Activated naive CD4-positive, alpha-beta T cell (primary cell): Measurements from ENCODE around the gene MSI2.

Experiments used
- DNase-seq, 4 experiments: peaks; one replicate each; lab custom pipeline; 2025; lab: John Stamatoyannopoulos, UW

MSI2 gene

GRCh38 chr17:57439651-57440050, 183.3 kb downstream of the MSI2 start:
- DNase-seq: no peak

DNA sequence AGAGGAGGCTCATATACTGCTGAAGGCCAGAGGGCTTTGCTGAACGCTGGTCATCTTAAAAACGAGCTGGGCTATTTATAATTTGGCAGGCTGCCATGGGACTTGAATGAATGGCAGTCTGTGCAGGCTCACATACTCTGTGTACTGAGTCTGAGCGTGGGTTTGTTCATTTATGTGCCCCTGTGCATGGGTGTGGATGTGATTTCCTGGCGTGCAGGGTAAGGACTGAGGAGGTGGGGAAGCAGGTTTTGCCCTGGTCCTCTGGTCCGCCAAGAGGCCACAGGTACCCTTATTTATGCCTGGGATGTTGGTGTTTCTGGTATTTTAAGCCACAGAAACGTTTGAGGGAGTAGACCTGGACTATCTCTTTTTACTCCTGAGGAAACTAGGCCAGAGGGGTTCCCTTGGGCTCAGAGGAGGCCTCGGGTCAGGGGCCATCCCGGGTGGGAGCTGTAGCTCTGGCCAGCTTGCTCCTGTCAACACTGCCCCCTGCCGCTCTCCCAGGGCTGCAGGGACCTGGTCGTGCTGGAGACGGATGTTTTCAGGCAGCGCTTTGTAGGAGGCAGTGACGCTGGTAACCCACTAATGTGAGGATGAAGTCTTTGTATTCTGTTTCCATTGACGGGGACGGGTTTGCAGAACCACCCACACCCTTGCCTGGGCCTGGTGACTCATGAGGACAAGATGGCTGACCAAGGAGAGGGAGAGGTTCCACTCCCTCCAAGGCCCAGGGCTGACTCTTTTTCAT, 184.4 kb downstream of the MSI2 start:
- DNase-seq: peak; percentile 12 to 53 (median 31)

GRCh38 chr17:57441270-57441600, 184.9 kb downstream of the MSI2 start:
- no peak for DNase-seq

DNA sequence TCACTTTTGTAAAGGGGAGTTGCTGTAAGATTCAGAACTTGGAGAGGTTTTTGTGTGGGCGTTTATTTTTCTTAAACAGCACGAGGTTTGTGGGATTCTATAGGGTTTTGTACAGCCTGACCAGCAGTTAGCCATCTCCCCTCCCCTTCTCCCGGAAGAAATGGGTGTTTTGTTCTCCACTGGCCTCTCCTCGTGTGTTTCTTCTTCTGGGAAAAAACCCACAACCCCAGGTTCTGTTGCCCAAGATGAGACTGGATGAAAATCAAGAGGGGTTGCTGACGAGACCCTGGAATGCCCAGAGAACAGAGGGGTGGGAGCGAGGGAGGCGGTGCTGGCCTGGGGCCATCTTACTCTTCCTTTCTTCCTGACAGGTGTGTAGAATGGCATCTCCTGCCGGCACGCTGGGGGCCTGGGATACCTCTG, 186.1 kb downstream of the MSI2 start:
- no peak for DNase-seq

- peak in 2 of 4 experiments; percentile 41 to 52 for DNase-seq
These were observed 186.7 kb downstream of the MSI2 start for GRCh38 chr17:57442914-57443571.

DNA sequence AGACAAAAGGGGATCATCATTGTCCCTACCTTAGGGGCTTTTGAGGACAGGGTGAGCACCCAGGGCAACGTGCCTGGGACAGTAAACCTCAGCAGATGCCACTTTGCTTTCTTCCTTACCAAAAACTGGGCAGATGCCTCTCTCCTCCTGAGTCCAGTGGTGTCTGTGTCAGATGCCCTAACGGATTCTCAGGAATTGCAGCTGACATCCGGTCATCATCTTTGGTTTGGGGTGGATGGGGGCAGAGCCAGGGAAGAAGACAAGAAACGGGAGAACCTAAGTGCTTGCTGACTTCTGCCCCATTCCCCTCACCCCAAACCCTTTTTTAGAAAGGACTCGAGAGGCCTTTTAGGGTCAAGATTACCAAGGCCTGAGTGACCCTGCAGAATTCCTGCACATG, 187.5 kb downstream of the MSI2 start:
- no peak for DNase-seq

GRCh38 chr17:57444682-57445450, 188.5 kb downstream of the MSI2 start:
- DNase-seq: no peak

DNA sequence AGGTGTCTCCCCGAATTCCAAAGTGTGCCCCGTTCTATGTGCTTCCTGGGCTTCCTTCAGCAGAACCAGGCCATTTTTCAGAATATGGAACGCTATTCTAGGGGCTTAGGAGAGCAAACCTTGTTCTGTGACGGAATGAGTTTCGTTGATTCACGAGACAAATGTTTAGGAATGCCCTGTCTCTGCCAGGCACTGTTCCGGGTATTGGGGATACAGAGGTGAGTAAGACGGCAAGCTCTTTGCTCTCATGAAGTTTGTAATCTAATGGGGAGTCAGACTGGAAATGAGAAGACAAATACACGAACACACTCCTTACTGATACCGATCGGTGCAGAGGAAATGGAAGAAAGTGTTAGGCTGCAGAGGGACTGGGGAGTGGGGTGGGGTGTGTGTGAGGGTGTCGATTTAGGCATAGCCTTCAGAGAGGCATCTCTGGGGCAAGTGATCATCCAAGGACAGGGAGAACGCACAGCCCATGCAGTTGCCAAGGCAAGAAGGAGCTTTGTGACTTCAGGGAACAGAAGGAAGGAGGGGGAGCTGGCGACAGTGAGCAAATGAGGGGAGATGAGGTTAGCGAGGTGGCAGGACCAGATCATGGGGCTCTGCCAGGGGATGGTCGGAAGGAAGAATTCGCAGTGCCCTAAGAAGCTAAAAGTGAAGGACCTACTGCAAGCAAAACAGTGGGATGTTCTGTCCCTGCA, 189.6 kb downstream of the MSI2 start:
- no peak for DNase-seq

DNA sequence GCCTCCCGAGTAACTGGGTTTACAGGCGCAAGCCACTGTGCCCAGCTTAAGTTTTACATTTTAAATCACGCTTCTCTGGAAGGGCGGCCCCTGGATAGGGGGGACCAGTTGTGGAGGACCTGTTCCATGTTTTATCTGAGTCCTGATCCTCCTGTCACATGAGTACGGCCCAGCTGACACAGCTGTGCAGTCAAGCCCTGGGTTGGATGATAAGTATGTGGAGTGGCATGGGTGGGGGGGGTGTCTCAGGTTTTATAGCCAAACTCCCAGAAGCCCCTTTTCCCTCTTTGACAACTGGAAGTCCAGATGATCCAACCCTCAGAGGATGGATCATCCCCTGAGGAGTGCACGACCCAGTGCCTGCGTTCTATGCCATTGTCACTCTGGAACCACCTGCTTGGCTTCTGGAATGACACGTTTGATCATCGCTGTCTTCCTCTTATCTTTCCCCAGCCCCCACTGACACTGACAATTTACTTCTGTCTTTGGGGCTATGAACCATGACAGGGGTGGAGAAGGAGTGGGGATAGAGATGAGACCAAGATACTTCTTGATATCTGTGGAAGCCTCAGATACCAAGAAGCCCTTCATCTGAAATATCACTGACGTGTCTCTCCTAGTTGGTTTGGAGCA, 191.2 kb downstream of the MSI2 start:
- no peak for DNase-seq

DNA sequence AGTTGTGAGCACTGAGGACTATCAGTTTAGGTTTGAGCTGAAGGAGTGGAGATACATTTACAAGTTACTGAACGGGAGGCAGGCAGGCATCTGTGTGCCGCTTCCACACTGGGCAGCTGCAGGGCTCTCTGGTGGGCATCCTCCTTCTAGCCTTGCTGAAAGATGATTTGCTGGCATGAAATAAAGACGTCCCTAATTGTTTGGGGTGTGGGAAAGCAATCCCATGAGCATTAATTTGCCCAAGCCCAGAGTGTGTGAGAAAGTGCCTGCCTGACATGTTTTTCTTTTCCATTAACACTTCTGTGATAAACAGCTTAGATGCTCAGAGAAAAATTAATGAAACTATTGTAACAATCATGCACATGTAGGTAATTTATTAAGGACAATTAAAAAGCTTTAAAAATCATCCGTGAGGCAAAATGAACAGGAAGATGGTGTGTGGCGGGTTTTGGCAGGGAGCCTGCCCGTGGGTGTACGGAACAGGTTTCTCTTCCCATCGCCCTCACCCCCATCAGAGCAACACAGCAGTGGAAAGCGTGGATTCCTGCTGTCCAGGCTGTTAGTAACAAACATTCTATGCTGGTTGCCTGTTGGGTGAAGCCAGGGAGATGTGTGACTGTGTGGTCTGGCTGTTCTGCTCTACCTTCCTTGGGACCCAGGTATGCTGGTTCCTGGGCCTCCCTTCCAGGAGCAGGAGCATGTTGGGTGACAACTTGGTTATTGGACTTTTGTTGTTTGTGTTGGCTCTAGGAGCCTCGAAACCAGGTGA, 191.9 kb downstream of the MSI2 start:
- DNase-seq: no peak

- DNase-seq: no peak
These were observed 192.5 kb downstream of the MSI2 start for GRCh38 chr17:57448759-57449283.

GRCh38 chr17:57451191-57451590, 194.9 kb downstream of the MSI2 start:
- DNase-seq: no peak

DNA sequence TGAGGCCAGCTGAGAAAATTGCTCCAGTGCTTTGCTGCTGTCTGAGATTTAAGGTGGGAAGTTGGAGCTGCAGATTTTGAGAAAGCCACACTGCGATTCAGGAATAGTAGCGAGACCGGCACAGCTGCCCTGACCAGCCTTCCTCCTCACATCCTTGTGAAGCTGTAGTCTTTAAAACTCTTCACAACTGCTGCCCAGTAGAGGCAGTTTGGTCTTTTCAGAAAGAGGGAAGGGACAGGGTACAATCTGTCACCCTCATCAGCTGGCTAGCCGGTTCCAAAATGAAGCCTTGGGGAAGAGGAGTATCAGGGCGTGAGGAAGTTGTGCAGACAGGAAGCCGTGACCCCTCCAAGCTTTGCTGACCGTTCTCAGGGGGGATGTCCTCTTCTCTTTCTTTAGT, 195.3 kb downstream of the MSI2 start:
- no peak for DNase-seq

DNA sequence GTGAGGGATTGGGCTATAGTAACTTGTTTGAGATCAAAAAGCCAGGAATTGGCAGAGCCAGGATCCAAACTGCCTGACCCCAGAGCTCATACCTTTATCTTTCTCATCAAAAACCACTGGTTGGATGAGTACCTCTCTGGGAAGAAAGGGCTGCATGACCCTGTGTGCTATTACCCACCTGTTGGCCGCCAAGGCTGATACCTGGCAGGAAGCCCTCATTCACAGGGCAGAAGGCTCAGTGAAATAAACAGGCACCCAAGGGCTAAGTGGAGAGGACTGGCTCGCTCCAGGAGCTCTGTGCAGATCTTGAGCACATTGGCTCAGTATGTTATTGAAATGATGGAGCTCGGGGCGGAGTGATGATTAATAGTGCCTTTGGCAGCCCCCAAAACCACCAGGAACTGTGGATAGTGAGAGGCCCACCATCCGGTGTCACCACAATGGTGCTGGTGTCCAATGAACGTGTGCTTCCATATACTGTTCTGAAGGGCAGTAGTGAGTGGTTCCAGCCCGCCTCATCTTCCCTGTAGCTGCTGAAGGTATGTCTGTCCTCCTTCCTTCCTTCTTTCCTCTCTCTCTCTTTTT, 197.6 kb downstream of the MSI2 start:
- no peak for DNase-seq

GRCh38 chr17:57454729-57455062, 198.4 kb downstream of the MSI2 start:
- DNase-seq: no peak

- DNase-seq: peak in 1 of 4 experiments; percentile 3
These were observed 199.0 kb downstream of the MSI2 start for GRCh38 chr17:57455063-57455914.

GRCh38 chr17:57456622-57457021, 200.3 kb downstream of the MSI2 start:
- DNase-seq: no peak

DNA sequence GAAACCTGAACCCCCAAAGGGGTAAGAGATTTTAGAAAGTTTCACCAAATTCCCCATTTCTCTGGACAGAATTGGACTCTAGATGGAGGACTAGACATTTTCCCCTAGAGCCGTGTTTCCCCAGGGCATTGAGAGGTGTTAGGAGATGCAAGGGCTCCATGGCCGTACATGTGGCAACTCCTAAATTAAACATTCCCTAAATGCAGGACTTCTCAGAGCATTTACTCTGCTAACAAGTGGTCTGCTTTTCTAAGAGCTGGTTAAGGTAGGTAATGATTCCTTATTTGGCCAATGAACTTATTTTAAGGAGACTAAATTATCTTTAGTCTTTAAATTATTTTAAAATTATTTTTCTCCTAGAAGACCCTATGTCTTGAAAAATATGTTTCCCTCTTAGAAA, 200.9 kb downstream of the MSI2 start:
- no peak for DNase-seq

DNA sequence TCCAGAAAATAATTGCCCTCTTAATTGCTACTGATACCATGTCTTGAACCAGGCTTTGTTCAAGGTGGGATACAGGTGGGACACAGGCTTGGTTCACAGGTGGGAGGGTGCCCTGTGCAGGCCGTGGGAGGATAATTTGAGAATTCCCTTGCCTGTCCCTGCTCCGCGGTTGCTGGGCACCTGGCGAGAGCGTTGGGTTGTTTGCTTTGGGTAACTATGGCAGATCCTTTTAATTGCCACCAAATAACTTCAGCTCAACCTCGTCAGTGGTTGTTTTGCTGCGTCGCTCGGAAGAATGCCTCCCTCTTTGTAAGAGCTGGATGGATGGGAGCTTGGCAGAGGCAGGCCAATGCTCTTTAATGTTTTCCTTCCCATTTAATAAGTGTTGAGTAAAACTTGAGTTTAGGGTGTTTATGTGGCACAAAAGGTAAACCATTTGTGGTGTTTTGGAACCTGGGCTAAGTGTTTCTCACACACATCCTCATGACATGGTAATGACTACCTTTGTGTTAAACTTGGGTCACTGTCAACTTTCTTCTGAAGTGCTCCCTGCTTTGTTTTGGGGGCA, 202.5 kb downstream of the MSI2 start:
- no peak for DNase-seq
